Upper lobe of left lung (tissue), 4 donors: ENCODE results near the gene KPNA6.

ENCODE experiments used
- EP300 ChIP-seq, 4 donors: sonication (generic); formaldehyde crosslinking; IDR thresholded peaks; one replicate each; pipeline ENCODE4 v1.5.1; 2017; ENCODE audit warnings: antibody characterized with exemption in 4 of 4, control low read depth in 2 of 4
- POLR2A ChIP-seq, 4 donors: fragments of 450-650 bp; IDR thresholded peaks; one replicate each; pipeline ENCODE4 v1.5.1; 2016 to 2017; ENCODE audit warnings: antibody characterized with exemption in 4 of 4, mild to moderate bottlenecking in 2 of 4
- POLR2AphosphoS5 ChIP-seq, 2 donors: sonication (generic); formaldehyde crosslinking; IDR thresholded peaks; one replicate each; pipeline ENCODE4 v1.5.1; 2017; ENCODE audit warnings: antibody characterized with exemption in 2 of 2
- TF ChIP-seq, protein P1 (sequence below), 6 experiments: fragments of 450-650 bp in 4 of 6; fragments of 200-600 bp in 2 of 6; sonication (generic) in 2 of 6; IDR thresholded peaks; one replicate each; pipeline ENCODE4 v1.5.1; 2016 to 2019; ENCODE audit warnings: antibody characterized with exemption in 6 of 6

DNA sequence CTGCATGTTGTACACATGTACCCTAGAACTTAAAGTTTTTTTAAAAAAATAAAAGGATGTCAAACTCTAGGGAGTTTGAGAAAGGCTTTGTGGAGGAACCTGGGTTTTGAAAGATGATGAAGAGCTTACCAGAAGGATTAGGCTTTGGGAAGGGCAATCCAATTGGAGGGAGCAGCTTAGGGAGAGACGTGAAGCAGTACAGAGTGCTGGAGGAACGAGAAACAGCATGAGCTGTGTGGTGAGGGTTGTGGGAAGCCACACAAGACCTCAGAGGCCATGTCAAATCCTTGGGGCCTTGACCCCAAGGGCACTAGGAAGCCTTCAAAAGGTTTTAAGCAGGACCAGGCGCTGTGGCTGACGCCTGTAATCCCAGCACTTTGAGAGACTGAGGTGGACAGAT, 8.4 kb upstream of the KPNA6 start:
- TF ChIP-seq, protein P1, sequence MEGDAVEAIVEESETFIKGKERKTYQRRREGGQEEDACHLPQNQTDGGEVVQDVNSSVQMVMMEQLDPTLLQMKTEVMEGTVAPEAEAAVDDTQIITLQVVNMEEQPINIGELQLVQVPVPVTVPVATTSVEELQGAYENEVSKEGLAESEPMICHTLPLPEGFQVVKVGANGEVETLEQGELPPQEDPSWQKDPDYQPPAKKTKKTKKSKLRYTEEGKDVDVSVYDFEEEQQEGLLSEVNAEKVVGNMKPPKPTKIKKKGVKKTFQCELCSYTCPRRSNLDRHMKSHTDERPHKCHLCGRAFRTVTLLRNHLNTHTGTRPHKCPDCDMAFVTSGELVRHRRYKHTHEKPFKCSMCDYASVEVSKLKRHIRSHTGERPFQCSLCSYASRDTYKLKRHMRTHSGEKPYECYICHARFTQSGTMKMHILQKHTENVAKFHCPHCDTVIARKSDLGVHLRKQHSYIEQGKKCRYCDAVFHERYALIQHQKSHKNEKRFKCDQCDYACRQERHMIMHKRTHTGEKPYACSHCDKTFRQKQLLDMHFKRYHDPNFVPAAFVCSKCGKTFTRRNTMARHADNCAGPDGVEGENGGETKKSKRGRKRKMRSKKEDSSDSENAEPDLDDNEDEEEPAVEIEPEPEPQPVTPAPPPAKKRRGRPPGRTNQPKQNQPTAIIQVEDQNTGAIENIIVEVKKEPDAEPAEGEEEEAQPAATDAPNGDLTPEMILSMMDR (IDR thresholded peaks at IDR 0.05) = no peak
- no peak for TF ChIP-seq POLR2AphosphoS5 (IDR thresholded peaks at IDR 0.05)
- TF ChIP-seq EP300 (IDR thresholded peaks at IDR 0.05) = no peak
- no peak for TF ChIP-seq POLR2A (IDR thresholded peaks at IDR 0.05)
